ENCODE results near the gene TIGD7.

DNA sequence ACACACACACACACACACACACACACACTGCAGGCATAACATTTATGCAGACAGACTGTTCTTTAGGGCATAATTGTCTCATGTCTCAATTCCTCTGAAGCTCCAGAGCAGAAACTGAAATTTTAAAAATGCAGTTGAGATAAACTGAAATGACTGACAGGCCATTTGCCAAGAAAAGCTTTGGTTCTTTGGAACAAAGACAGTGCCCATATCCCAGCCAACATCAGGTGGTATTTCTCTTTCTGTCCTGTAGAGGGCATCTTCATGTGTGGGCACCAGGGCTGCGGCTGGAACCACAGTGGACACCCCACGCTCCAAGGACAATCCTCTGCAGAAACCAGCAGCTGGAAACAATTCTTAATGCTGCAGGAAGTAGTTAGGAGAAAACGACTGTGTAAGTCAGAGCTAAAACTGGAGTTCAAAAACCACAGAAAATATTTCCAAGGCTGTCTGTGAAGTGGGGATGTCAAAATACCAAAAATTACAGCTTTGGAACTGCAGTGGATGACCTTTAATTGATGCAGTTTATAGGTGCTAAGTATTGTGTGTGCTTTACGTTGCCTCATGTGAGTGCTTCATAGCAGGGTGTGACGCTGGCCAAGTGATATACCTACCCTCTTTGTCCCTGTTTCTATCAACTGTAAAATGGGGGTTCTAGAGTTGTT is 38.2 kb downstream of the TIGD7 start:
- TF ChIP-seq POLR2AphosphoS5 (IDR thresholded peaks at IDR 0.05; ENCODE audit: borderline replicate concordance, low read depth, low read length), result no peak
- no peak for TF ChIP-seq EZH2 (IDR thresholded peaks at IDR 0.05)

Measured in SK-N-MC (cell line).